Transverse colon (tissue), 4 donors: ENCODE results near the gene EVA1C. TPM values are rescaled to one million over a fixed set of nuclear protein-coding genes. Genes with fewer than 3 reads are reported as not detected.

Experiments
- DNase-seq: peaks from one replicate; pipeline ENCODE4 v3.0.0-alpha.2; 2019
- H3K27ac ChIP-seq, 4 donors: fragments of 200-600 bp; sonication (generic); 2 replicates each; pipeline ENCODE4 v1.5.1; 2016 to 2018; ENCODE audit warnings: inconsistent platforms in 4 of 4
- H3K27me3 ChIP-seq: fragments of 200-600 bp; sonication (generic); 2 replicates; pipeline ENCODE4 v1.5.1; 2017; ENCODE audit warnings: inconsistent platforms
- H3K36me3 ChIP-seq, 4 donors: fragments of 200-600 bp; sonication (generic); 2 replicates each; pipeline ENCODE4 v1.5.1; 2017 to 2019; ENCODE audit warnings: inconsistent platforms in 4 of 4
- H3K4me1 ChIP-seq, 4 donors: fragments of 200-600 bp; sonication (generic); 2 replicates each; pipeline ENCODE4 v1.5.1; 2017 to 2020; ENCODE audit warnings: inconsistent platforms in 4 of 4
- H3K4me3 ChIP-seq, 4 donors: fragments of 200-600 bp; sonication (generic); 1 replicate in 1 of 4; 2 replicates in 3 of 4; pipeline versions ENCODE4 v1.5.1 to v1.6.1; 2017 to 2019; ENCODE audit warnings: inconsistent platforms in 4 of 4
- H3K9me3 ChIP-seq, 2 donors: fragments of 200-600 bp; sonication (generic); 2 replicates each; pipeline ENCODE4 v1.5.1; 2017 to 2019; ENCODE audit warnings: inconsistent platforms in 2 of 2
- CTCF ChIP-seq, 5 experiments: fragments of 200-600 bp in 3 of 5; fragments of 450-650 bp in 2 of 5; sonication (generic) in 3 of 5; IDR thresholded peaks; 1 replicate in 2 of 5; 2 replicates in 3 of 5; pipeline ENCODE4 v1.5.1; 2016 to 2017; ENCODE audit warnings: antibody characterized with exemption in 5 of 5, inconsistent platforms in 3 of 5, mild to moderate bottlenecking in 2 of 5, moderate library complexity in 1 of 5
- EP300 ChIP-seq: sonication (generic); formaldehyde crosslinking; IDR thresholded peaks from one replicate; pipeline ENCODE4 v1.6.1; 2017; ENCODE audit warnings: antibody characterized with exemption, low read depth
- POLR2A ChIP-seq: fragments of 450-650 bp; IDR thresholded peaks from one replicate; pipeline ENCODE4 v1.6.1; 2016; ENCODE audit warnings: antibody characterized with exemption, mild to moderate bottlenecking, moderate library complexity
- POLR2AphosphoS5 ChIP-seq, 3 donors: sonication (generic); formaldehyde crosslinking; IDR thresholded peaks; one replicate each; pipeline ENCODE4 v1.6.1; 2016; ENCODE audit warnings: antibody characterized with exemption in 3 of 3
- WGBS, 2 donors: methylation state at CpG; one replicate each; pipeline ENCODE4 v1.1.5; 2018; ENCODE audit warnings: low coverage in 1 of 2; 5-methylcytosine and 5-hydroxymethylcytosine counted together
- in situ Hi-C, 4 donors: fragments of 200-750 bp; cut with MboI; loops; one replicate each; pipeline versions ENCODE4 v1.15.0 to v1.15.1; 2017; ENCODE audit warnings: low sequenced_read_pairs in 3 of 4, low pct_ligation_motif_present in 1 of 4, low pct_unique_long_range_greater_than_20kb in 1 of 4
- intact Hi-C: fragments of 100-400 bp; cut with DNase I; formaldehyde crosslinking; loops from one replicate; pipeline ENCODE4 v1.15.1; 2023; ENCODE audit warnings: low total_unique reads
- total RNA-seq, 4 donors: library from RNA; depleted of rRNA; stranded (reverse); fragments of >200 nt; gene quantifications; one replicate each; pipeline ENCODE4 v1.1.0, GENCODE V29; 2016

EVA1C gene
- total RNA-seq, 4 donors from 2014 or later, result 8.6 to 44.1 (median 33.8) TPM

- WGBS, 2 donors, result 19 to 28% methylated on average over 3 to 5 of the region's 5 CpGs
- H3K4me1 ChIP-seq, result peaks cover 0 to 9% (median 4%) of the 10 kb centered on the region in 4 donors
- H3K9me3 ChIP-seq, result no peaks in the 10 kb centered on the region
- H3K36me3 ChIP-seq, result no peaks in the 10 kb centered on the region
- peaks cover 12% of the 10 kb centered on the region for H3K27me3 ChIP-seq
- no peak overlapping the region for H3K4me3 ChIP-seq
- in situ Hi-C loops, result loop anchor here (10.0 to 25.0 kb wide), 4 partner anchors 159 to 202 kb away; no protein-coding TSS in a partner anchor
- H3K27ac ChIP-seq, result no peak overlapping the region
- intact Hi-C loops, result no loop called here
- TF ChIP-seq POLR2AphosphoS5 (IDR thresholded peaks at IDR 0.05), result no peak
- no peak for TF ChIP-seq POLR2A
- peak; percentile 64 to 71 (median 65) for TF ChIP-seq CTCF (IDR thresholded peaks at IDR 0.05)
- no peak for TF ChIP-seq EP300
- peak; percentile 59 for DNase-seq
Observed at GRCh38 chr21:32403201-32403777, 9.2 kb upstream of the EVA1C start.

GRCh38 chr21:32406405-32406804 lies 6.1 kb upstream of the EVA1C start:
- Histone ChIP-seq H3K27me3 (no peaks in the 10 kb centered on the region), H3K9me3 (no peaks in the 10 kb centered on the region), H3K27ac (peak overlapping the region; percentile 20 to 62 (median 44)), H3K4me1 (peaks cover 0 to 19% (median 12%) of the 10 kb centered on the region in 4 donors), H3K36me3 (no peaks in the 10 kb centered on the region), H3K4me3 (no peak overlapping the region)
- peak; percentile 68 for DNase-seq
- WGBS, 2 donors, result 25% methylated on average over 6 of the region's 6 CpGs; no CpG with 5 or more reads in 1 of the 2 donors
- in situ Hi-C loops (loop anchor here (10.0 to 25.0 kb wide), 4 partner anchors 156 to 198 kb away; no protein-coding TSS in a partner anchor), intact Hi-C loops (no loop called here)
- no peak for TF ChIP-seq EP300
- no peak for TF ChIP-seq CTCF (IDR thresholded peaks at IDR 0.05)
- TF ChIP-seq POLR2AphosphoS5 (IDR thresholded peaks at IDR 0.05), result peak in 1 of 3 donors; percentile 34
- TF ChIP-seq POLR2A, result no peak

- 71 to 77% methylated on average over 4 of the region's 4 CpGs for WGBS, 2 donors
Observed at GRCh38 chr21:32410291-32410690, 2.2 kb upstream of the EVA1C start.

More at GRCh38 chr21:32410291-32410690, 2.2 kb upstream of the EVA1C start:
- Histone ChIP-seq H3K27me3 (no peaks in the 10 kb centered on the region), H3K9me3 (no peaks in the 10 kb centered on the region), H3K4me1 (peaks cover 4 to 45% (median 29%) of the 10 kb centered on the region in 4 donors), H3K4me3 (no peak overlapping the region), H3K27ac (peak overlapping the region; percentile 95 to 98 (median 96)), H3K36me3 (no peaks in the 10 kb centered on the region)
- intact Hi-C loops (loop anchor here (5.0 kb wide), 1 partner anchor 157 kb away; no protein-coding TSS in a partner anchor), in situ Hi-C loops (loop anchor here in 2 of 4 donors (5.0 to 25.0 kb wide), 2 partner anchors 152 to 162 kb away; no protein-coding TSS in a partner anchor)
- TF ChIP-seq EP300 (no peak), POLR2A (no peak), CTCF (IDR thresholded peaks at IDR 0.05) (no peak), POLR2AphosphoS5 (IDR thresholded peaks at IDR 0.05) (no peak)
- no peak for DNase-seq
